Measurements from ENCODE around the gene DAB2. TPM values are rescaled to one million over a fixed set of nuclear protein-coding genes. Genes with fewer than 3 reads are reported as not detected.

Gene DAB2
- total RNA-seq (100 to 1,000 TPM; 100 to 112 TPM), polyA plus RNA-seq (10 to 100 TPM; 29.6 to 39.2 TPM)
- long read RNA-seq, donor 1, full-length matches to known transcripts: 2 of 31 reads
- long read RNA-seq, donor 1, partial matches to known transcripts: 29 of 31 reads
- long read RNA-seq, donor 1, other reads (novel, unspliced or antisense): 0 of 31 reads
- long read RNA-seq, donor 2, full-length matches to known transcripts: 1 of 25 reads
- long read RNA-seq, donor 2, partial matches to known transcripts: 24 of 25 reads
- long read RNA-seq, donor 2, other reads (novel, unspliced or antisense): 0 of 25 reads
- long read RNA-seq, donor 3, full-length matches to known transcripts: 2 of 20 reads
- long read RNA-seq, donor 3, partial matches to known transcripts: 18 of 20 reads
- long read RNA-seq, donor 3, other reads (novel, unspliced or antisense): 0 of 20 reads
- long read RNA-seq, donor 4, partial matches to known transcripts: 14 of 15 reads
- long read RNA-seq, donor 4, other reads (novel, unspliced or antisense): 0 of 15 reads
- long read RNA-seq, donor 5, full-length matches to known transcripts: 3 of 34 reads
- long read RNA-seq, donor 5, partial matches to known transcripts: 31 of 34 reads
- long read RNA-seq, donor 5, other reads (novel, unspliced or antisense): 0 of 34 reads

DNA sequence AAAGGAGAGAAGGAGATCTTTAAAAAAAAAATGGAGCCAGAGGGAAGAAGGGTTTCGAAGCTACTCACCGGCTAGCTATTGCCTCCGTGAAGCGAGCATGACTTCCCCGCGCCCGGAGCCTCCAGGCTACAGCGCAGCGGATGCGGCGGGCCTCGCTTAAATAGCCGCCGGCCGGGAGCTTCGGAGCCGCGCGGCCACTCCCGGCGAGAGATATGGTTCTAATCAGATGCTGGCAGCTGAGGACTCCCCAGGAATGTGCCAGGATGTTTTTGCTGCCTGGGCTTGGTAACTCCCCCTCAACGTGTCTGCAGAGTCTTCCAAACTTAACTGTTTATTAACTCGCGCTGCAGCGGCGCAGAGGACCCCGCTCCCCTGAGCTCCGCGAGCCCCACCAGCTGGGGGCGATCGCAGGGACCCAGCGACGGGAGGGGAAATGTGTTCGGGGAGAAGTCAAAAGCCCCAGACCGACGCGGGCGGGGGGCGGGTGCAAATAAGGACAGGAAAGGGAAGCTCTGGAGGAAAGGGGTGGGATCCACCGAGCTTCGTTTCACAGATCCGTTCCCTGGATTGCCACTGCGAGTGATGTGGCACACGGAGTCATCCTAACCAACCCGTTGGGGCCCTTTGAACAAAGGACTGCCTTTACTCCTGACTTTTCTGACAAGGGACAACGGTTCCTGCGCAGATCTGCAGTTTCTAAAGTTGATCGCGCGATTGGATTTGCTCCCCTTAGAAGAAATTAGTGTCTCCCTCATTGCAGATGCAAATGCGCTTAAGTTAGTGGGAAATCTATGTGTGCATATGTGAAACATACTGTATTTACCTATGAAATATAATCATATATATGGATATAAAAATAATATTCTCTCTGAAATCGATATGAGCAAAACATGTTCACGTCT lies at the start of gene DAB2:
DAB2 (minus strand) TSS at position 245 of the 902 bp plus-strand sequence. CDS start 30,660 bp downstream, outside the sequence.
- DNase-seq (peak; percentile 95 to 96 (median 95)), ATAC-seq (ENCODE audit: insufficient read depth, low FRiP score) (peak; percentile 77)
- H3K9me3 ChIP-seq (ENCODE audit: control insufficient read depth in 4 of 4, insufficient read depth in 3 of 4, low read length in 3 of 4): no peaks in the 10 kb centered on the region
- no peaks in the 10 kb centered on the region for H3K27me3 ChIP-seq (ENCODE audit: control insufficient read depth in 3 of 3, insufficient read depth in 3 of 3, low read length in 2 of 3)
- H3K4me3 ChIP-seq: peak within 1 kb of the TSS; percentile 53
- WGBS, 2 donors: 2% methylated on average over 52 to 53 of the region's 53 CpGs
- H3K36me3 ChIP-seq (ENCODE audit: control insufficient read depth in 4 of 4, insufficient read depth in 4 of 4, low read length in 4 of 4): peaks cover 0 to 3% (median 1%) of the 10 kb centered on the region in 4 donors
- TF ChIP-seq, protein P1, sequence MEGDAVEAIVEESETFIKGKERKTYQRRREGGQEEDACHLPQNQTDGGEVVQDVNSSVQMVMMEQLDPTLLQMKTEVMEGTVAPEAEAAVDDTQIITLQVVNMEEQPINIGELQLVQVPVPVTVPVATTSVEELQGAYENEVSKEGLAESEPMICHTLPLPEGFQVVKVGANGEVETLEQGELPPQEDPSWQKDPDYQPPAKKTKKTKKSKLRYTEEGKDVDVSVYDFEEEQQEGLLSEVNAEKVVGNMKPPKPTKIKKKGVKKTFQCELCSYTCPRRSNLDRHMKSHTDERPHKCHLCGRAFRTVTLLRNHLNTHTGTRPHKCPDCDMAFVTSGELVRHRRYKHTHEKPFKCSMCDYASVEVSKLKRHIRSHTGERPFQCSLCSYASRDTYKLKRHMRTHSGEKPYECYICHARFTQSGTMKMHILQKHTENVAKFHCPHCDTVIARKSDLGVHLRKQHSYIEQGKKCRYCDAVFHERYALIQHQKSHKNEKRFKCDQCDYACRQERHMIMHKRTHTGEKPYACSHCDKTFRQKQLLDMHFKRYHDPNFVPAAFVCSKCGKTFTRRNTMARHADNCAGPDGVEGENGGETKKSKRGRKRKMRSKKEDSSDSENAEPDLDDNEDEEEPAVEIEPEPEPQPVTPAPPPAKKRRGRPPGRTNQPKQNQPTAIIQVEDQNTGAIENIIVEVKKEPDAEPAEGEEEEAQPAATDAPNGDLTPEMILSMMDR (IDR thresholded peaks at IDR 0.05; ENCODE audit: control extremely low read depth, extremely low read depth): no peak
- H3K27ac ChIP-seq (ENCODE audit: low read depth in 1 of 2, low read length in 1 of 2): peak within 1 kb of the TSS; percentile 69 to 91
- peak within 1 kb of the TSS; percentile 44 to 94 for H3K9ac ChIP-seq (ENCODE audit: insufficient read depth in 1 of 2, low read length in 2 of 2)
- H3K4me1 ChIP-seq (ENCODE audit: control insufficient read depth in 5 of 5, insufficient read depth in 5 of 5, low read length in 5 of 5): peaks cover 0 to 65% (median 10%) of the 10 kb centered on the region in 5 donors

DNA sequence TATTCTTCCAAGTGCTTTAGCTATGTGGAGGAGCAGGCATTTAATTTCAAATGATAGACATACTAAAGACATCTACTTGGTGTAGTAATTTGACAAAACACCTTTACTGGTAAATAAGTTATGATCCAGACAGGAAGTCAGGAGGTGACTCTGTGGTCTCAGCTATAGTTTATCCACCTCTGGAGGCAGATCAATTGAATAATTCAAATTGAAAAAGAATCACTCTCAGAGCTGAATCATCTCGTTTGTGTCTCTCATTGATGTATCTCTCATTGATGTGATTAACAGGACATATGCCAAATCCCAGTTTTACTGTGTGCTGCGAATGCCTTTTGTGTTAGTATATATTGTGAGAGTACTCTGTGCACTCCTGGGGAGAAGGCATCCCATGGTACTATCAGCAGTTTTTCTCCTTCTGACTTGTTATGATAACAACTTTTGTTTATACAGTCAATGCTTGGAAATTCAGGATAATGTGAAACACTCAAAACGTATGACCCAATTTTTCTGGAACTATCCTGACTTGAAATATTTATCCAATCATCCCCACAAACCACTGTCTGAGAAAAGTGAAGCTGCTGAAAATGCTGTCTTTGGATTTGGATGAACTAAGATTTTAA lies 48.5 kb upstream of the DAB2 start:
- H3K36me3 ChIP-seq (ENCODE audit: control insufficient read depth in 4 of 4, insufficient read depth in 4 of 4, low read length in 4 of 4): no peaks in the 10 kb centered on the region
- no peak for DNase-seq
- H3K4me1 ChIP-seq (ENCODE audit: control insufficient read depth in 5 of 5, insufficient read depth in 5 of 5, low read length in 5 of 5): peaks cover 0 to 26% (median 0%) of the 10 kb centered on the region in 5 donors
- no peak overlapping the region for H3K9ac ChIP-seq (ENCODE audit: insufficient read depth in 1 of 2, low read length in 2 of 2)
- no peak overlapping the region for H3K4me3 ChIP-seq
- WGBS, 2 donors: 73 to 87% methylated on average over 3 of the region's 3 CpGs
- H3K27ac ChIP-seq (ENCODE audit: low read depth in 1 of 2, low read length in 1 of 2): no peak overlapping the region
- no peaks in the 10 kb centered on the region for H3K9me3 ChIP-seq (ENCODE audit: control insufficient read depth in 4 of 4, insufficient read depth in 3 of 4, low read length in 3 of 4)
- no peak for ATAC-seq (ENCODE audit: insufficient read depth, low FRiP score)
- no peaks in the 10 kb centered on the region for H3K27me3 ChIP-seq (ENCODE audit: control insufficient read depth in 3 of 3, insufficient read depth in 3 of 3, low read length in 2 of 3)
- TF ChIP-seq, protein P1 (IDR thresholded peaks at IDR 0.05; ENCODE audit: control extremely low read depth, extremely low read depth): no peak

DNA sequence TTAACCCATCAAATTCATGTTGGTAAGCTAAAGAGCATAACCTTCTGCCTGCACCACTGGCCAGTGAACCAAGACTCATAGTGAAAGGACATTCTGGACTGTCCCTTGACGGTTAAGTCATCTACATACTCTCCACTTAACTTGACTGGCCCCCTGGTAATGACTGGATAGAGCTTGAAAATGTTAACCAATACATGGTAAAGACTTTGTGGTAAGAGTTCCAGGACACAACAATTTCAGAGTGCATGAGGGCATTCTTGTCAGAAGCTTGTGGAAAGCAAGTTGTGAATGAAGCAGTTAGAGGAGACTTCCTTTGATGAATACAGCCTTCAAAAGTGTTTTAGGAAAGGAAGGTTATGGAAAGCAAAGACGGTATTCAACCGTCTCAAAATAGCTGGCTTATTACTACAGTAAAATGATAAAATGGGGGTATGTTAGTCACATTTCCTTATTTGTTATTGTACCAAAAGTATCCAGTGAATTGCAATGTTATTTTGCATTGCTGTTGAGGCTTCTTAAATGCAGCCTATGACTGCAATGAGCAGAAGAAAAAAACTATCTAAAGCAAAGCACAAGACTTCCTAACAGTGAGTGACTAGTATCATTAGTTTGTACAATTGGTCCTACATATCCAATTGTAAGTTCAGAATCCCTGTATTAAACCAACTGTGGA lies 47.2 kb upstream of the DAB2 start:
- no peak overlapping the region for H3K9ac ChIP-seq (ENCODE audit: insufficient read depth in 1 of 2, low read length in 2 of 2)
- H3K4me1 ChIP-seq (ENCODE audit: control insufficient read depth in 5 of 5, insufficient read depth in 5 of 5, low read length in 5 of 5): peaks cover 0 to 15% (median 0%) of the 10 kb centered on the region in 5 donors
- no peak overlapping the region for H3K4me3 ChIP-seq
- no peaks in the 10 kb centered on the region for H3K9me3 ChIP-seq (ENCODE audit: control insufficient read depth in 4 of 4, insufficient read depth in 3 of 4, low read length in 3 of 4)
- 78% methylated on average over 3 of the region's 3 CpGs for WGBS, 2 donors
- H3K36me3 ChIP-seq (ENCODE audit: control insufficient read depth in 4 of 4, insufficient read depth in 4 of 4, low read length in 4 of 4): no peaks in the 10 kb centered on the region
- H3K27me3 ChIP-seq (ENCODE audit: control insufficient read depth in 3 of 3, insufficient read depth in 3 of 3, low read length in 2 of 3): no peaks in the 10 kb centered on the region
- DNase-seq (no peak), ATAC-seq (ENCODE audit: insufficient read depth, low FRiP score) (no peak)
- no peak overlapping the region for H3K27ac ChIP-seq (ENCODE audit: low read depth in 1 of 2, low read length in 1 of 2)
- TF ChIP-seq, protein P1 (IDR thresholded peaks at IDR 0.05; ENCODE audit: control extremely low read depth, extremely low read depth): no peak

Data from lung (tissue), 16 donors.